Measurements from ENCODE around the gene NINL.
A peak's percentile ranks its signal among the peaks of the same experiment; 100 is the strongest.

NINL gene

DNA sequence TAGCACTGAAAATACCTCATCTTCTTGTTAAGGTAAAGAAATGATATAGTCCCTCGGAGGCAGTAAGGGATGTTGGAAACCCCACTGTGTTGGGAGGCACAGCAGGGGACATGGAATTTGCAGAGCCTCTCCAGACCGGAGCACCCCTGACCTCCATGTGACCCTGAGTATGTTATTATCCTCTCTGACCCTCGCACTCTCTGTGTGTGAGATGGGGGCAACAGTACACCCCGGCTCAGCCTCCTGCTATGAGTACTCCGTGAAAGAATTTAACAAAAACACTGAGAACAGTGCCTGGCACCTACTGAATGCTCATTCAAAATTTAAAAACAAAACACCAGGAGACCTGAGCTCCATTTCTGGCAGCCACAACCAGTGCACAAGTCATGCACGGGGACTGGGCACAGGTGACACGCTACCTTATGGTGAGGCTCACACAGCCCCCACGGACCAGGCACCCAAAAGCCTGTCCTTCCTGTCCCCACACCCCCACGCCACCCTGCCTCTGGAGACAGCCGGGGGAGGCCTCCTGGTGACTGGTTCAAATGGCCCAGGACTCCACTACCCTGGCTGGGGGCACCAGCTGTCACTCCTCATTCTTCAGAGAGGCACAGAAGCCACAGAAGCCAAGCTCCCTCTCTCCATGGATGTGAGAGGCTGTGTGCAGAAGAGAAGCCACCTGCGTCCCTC, 6.1 kb downstream of the NINL start:
- TF ChIP-seq, protein P1, sequence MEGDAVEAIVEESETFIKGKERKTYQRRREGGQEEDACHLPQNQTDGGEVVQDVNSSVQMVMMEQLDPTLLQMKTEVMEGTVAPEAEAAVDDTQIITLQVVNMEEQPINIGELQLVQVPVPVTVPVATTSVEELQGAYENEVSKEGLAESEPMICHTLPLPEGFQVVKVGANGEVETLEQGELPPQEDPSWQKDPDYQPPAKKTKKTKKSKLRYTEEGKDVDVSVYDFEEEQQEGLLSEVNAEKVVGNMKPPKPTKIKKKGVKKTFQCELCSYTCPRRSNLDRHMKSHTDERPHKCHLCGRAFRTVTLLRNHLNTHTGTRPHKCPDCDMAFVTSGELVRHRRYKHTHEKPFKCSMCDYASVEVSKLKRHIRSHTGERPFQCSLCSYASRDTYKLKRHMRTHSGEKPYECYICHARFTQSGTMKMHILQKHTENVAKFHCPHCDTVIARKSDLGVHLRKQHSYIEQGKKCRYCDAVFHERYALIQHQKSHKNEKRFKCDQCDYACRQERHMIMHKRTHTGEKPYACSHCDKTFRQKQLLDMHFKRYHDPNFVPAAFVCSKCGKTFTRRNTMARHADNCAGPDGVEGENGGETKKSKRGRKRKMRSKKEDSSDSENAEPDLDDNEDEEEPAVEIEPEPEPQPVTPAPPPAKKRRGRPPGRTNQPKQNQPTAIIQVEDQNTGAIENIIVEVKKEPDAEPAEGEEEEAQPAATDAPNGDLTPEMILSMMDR (IDR thresholded peaks at IDR 0.05; ENCODE audit: low read depth, low read length, missing control alignments) = no peak
- in situ Hi-C loops (cut with HindIII; ENCODE audit: low sequenced_read_pairs) = no loop called here
- DNase-seq (ENCODE audit: low read depth) = no peak
- no peak overlapping the region for H3K4me3 ChIP-seq (ENCODE audit: low read depth, low read length)

GRCh38 chr20:25576783-25577530, 8.4 kb downstream of the NINL start:
- in situ Hi-C loops (cut with HindIII; ENCODE audit: low sequenced_read_pairs) = no loop called here

DNA sequence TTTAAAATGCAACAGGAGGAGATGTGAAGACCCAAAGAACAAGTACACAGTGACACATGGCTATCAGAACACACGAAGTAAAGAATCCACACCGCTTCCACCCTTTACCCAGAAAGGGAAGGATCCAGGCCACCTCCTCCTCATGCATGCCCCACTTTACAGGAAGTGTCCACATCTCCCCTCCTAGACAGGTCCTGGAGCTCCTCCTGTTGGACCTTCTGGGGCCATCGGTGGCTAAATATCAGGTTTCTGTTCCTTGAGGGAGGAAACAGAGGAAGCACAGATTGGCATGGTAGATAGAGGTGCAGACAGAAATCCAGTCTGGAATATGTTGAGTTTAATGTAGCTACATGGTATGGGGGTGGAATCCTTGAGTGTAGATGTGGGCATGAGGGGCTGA, 10.9 kb downstream of the NINL start:
- no peak for DNase-seq (ENCODE audit: low read depth)
- H3K4me3 ChIP-seq (ENCODE audit: low read depth, low read length) = no peak overlapping the region
- TF ChIP-seq, protein P1 (IDR thresholded peaks at IDR 0.05; ENCODE audit: low read depth, low read length, missing control alignments) = peak; percentile 48
- in situ Hi-C loops (cut with HindIII; ENCODE audit: low sequenced_read_pairs) = no loop called here

More at GRCh38 chr20:25576783-25577530, 8.4 kb downstream of the NINL start:
- TF ChIP-seq, protein P1 (IDR thresholded peaks at IDR 0.05; ENCODE audit: low read depth, low read length, missing control alignments) = no peak
- no peak for DNase-seq (ENCODE audit: low read depth)
- H3K4me3 ChIP-seq (ENCODE audit: low read depth, low read length) = no peak overlapping the region

DNA sequence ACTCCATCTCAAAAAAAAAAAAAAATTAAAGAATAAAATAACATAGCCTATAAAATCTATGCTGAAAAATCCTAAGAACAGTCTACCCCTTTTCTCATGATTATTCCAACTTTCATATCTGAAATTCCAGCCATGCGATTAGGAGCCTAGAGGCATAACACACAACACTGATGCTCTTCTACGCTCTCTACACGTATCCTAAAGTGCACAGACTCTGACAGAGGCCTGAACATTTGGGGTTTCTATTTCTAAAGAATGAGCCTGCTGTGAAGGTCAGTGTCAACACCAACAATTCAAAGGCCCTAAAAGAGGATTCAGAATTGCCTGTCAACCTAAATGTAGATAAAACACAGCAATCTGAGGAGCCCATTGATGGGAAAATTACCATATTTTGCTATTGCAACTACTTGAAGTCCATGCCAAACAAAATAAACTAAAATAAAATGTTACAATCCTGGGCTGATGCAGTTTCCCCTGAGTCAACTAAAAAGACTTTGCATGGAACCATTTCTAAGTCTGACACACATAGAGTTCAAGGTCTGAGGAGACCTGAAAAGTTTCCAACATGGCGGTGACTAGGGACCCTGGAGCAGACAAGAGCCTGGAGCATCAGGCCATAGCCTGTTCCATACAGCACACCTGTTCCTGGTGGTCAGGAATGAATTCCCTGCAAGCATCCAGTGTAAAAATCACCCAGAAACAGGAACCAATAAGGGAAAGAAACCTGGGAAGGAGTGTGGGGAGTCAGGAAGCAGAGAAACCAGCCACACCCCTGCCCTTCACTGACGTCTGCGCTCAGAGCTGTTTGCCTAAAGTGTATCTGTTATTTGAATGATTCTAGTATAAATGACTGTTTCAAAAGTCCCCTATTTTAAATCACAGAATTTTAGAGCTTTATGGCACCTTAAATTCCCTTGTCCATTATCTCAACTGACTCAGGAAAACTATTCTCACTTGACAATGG, 11.8 kb downstream of the NINL start:
- DNase-seq (ENCODE audit: low read depth) = peak; percentile 76
- no peak overlapping the region for H3K4me3 ChIP-seq (ENCODE audit: low read depth, low read length)
- in situ Hi-C loops (cut with HindIII; ENCODE audit: low sequenced_read_pairs) = no loop called here
- TF ChIP-seq, protein P1 (IDR thresholded peaks at IDR 0.05; ENCODE audit: low read depth, low read length, missing control alignments) = no peak

GRCh38 chr20:25571817-25572216, 13.5 kb downstream of the NINL start:
- in situ Hi-C loops (cut with HindIII; ENCODE audit: low sequenced_read_pairs) = no loop called here
- H3K4me3 ChIP-seq (ENCODE audit: low read depth, low read length) = no peak overlapping the region
- no peak for DNase-seq (ENCODE audit: low read depth)
- TF ChIP-seq, protein P1 (IDR thresholded peaks at IDR 0.05; ENCODE audit: low read depth, low read length, missing control alignments) = no peak

DNA sequence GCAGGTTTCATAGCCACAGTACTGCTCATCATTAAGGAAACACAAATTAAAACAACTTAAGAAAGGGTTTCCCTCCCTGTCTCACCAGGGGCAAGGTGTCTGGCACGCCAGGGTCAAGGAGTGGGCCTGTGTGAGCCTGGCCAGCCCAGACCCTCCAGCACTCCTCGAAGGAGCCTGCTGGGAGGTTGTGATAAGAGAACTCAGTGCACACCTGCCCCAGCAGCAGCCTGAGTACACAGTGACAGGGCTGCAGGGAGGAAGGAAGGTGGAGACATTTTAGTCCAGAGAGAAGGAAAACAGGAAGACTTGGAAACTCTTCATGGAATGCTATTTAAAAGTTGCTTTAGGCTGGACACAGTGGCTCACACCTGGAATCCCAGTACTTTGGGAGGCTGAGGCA, 14.1 kb downstream of the NINL start:
- DNase-seq (ENCODE audit: low read depth) = no peak
- no peak overlapping the region for H3K4me3 ChIP-seq (ENCODE audit: low read depth, low read length)
- TF ChIP-seq, protein P1 (IDR thresholded peaks at IDR 0.05; ENCODE audit: low read depth, low read length, missing control alignments) = no peak
- in situ Hi-C loops (cut with HindIII; ENCODE audit: low sequenced_read_pairs) = no loop called here
